GM23338 (cell line): Measurements from ENCODE around the gene MBNL3. TPM values are rescaled to one million over a fixed set of nuclear protein-coding genes. Genes with fewer than 3 reads are reported as not detected.

Source experiments
- ATAC-seq: fragments of 200-7000 bp; cut with Tn5 transposase; 3 replicates; pipeline ENCODE4 v1.9.1; 2020
- DNase-seq: peaks from one replicate; pipeline ENCODE4 v3.0.0-alpha.2; 2015; ENCODE audit warnings: low spot score
- H2AFZ ChIP-seq: fragments of 200-600 bp; sonication (generic); 2 replicates; pipeline ENCODE4 v1.8.0; 2016; ENCODE audit warnings: antibody characterized with exemption, mild to moderate bottlenecking, moderate library complexity
- H3F3A ChIP-seq: fragments of 200-600 bp; sonication (generic); replicated peaks from 2 replicates; pipeline ENCODE4 v1.8.0; 2017; ENCODE audit warnings: antibody characterized with exemption, mixed run types, low read depth
- H3K27ac ChIP-seq: fragments of 200-600 bp; sonication (generic); 2 replicates; pipeline ENCODE4 v1.6.1; 2016; ENCODE audit warnings: low read depth
- H3K27me3 ChIP-seq: fragments of 200-600 bp; sonication (generic); 2 replicates; pipeline ENCODE4 v1.8.0; 2016; ENCODE audit warnings: mild to moderate bottlenecking, mixed run types, moderate library complexity; ENCODE audit not compliant: insufficient read depth
- H3K36me3 ChIP-seq: fragments of 200-600 bp; sonication (generic); 2 replicates; pipeline ENCODE4 v1.8.0; 2016; ENCODE audit warnings: mild to moderate bottlenecking; ENCODE audit not compliant: insufficient read depth
- H3K4me1 ChIP-seq: fragments of 200-600 bp; sonication (generic); 2 replicates; pipeline ENCODE4 v1.8.0; 2016; ENCODE audit warnings: mild to moderate bottlenecking, moderate library complexity; ENCODE audit not compliant: insufficient read depth
- H3K4me2 ChIP-seq: fragments of 200-600 bp; sonication (generic); 2 replicates; pipeline ENCODE4 v1.7.1; 2017; ENCODE audit warnings: mixed run types
- H3K4me3 ChIP-seq: fragments of 200-600 bp; sonication (generic); 2 replicates; pipeline ENCODE4 v1.6.1; 2016; ENCODE audit warnings: mixed run types
- H3K79me2 ChIP-seq: fragments of 200-600 bp; sonication (generic); replicated peaks from 2 replicates; pipeline ENCODE4 v1.8.0; 2017; ENCODE audit warnings: mild to moderate bottlenecking; ENCODE audit not compliant: insufficient read depth
- H3K9me2 ChIP-seq: fragments of 200-600 bp; sonication (generic); 2 replicates; pipeline ENCODE4 v1.8.0; 2017; ENCODE audit not compliant: insufficient read depth
- H4K20me1 ChIP-seq: fragments of 200-600 bp; sonication (generic); replicated peaks from 2 replicates; pipeline ENCODE4 v1.8.0; 2017; ENCODE audit warnings: mild to moderate bottlenecking; ENCODE audit not compliant: insufficient read depth
- H3K27ac Mint-ChIP-seq: 2 replicates; pipeline ENCODE4 v1.8.0; 2020; ENCODE audit warnings: inconsistent platforms, mild to moderate bottlenecking, moderate library complexity, mixed read lengths
- H3K27me3 Mint-ChIP-seq: 3 replicates; pipeline ENCODE4 v1.8.0; 2022; ENCODE audit warnings: low read depth, mild to moderate bottlenecking, moderate library complexity, mixed read lengths, inconsistent platforms; ENCODE audit not compliant: insufficient read depth, poor library complexity
- H3K36me3 Mint-ChIP-seq: 3 replicates; pipeline ENCODE4 v1.8.0; 2021; ENCODE audit warnings: low read depth, mild to moderate bottlenecking, inconsistent platforms, moderate library complexity, mixed read lengths
- H3K4me1 Mint-ChIP-seq: 3 replicates; pipeline ENCODE4 v1.8.0; 2020; ENCODE audit warnings: mild to moderate bottlenecking, inconsistent platforms, mixed read lengths
- H3K4me3 Mint-ChIP-seq: 3 replicates; pipeline ENCODE4 v1.8.0; 2021; ENCODE audit warnings: moderate library complexity, mild to moderate bottlenecking, inconsistent platforms, mixed read lengths
- H3K9me3 Mint-ChIP-seq: 3 replicates; pipeline ENCODE4 v1.8.0; 2020; ENCODE audit warnings: moderate library complexity, mild to moderate bottlenecking, inconsistent platforms, mixed read lengths
- CREB1 ChIP-seq: fragments of 250-450 bp; sonication (Bioruptor Pico); IDR thresholded peaks from 2 replicates; pipeline ENCODE4 v1.5.0; 2020; ENCODE audit warnings: low read depth, mild to moderate bottlenecking, moderate library complexity
- CTCF ChIP-seq, 2 experiments: fragments of 200-600 bp in 1 of 2; sonication (generic) in 1 of 2; conservative IDR thresholded peaks; 2 replicates each; pipeline versions ENCODE4 v1.5.1 to v1.6.1; 2016 to 2017; ENCODE audit warnings: antibody characterized with exemption in 2 of 2, low read depth in 2 of 2, mild to moderate bottlenecking in 2 of 2, moderate library complexity in 1 of 2
- ETS1 ChIP-seq: IDR thresholded peaks from 2 replicates; pipeline ENCODE4 v1.6.1; 2016; ENCODE audit warnings: antibody characterized with exemption
- EZH2 ChIP-seq: fragments of 200-600 bp; sonication (generic); IDR thresholded peaks from one replicate; pipeline ENCODE4 v1.8.0; 2017; ENCODE audit warnings: antibody characterized with exemption, mild to moderate bottlenecking, low read depth; ENCODE audit not compliant: unreplicated experiment
- EZH2phosphoT487 ChIP-seq: fragments of 200-600 bp; sonication (generic); IDR thresholded peaks from one replicate; pipeline ENCODE4 v1.8.1; 2018; ENCODE audit warnings: antibody characterized with exemption; ENCODE audit not compliant: unreplicated experiment
- JUNB ChIP-seq: IDR thresholded peaks from one replicate; pipeline ENCODE4 v1.6.1; 2016; ENCODE audit warnings: antibody characterized with exemption; ENCODE audit not compliant: unreplicated experiment
- NANOG ChIP-seq: IDR thresholded peaks from 2 replicates; pipeline ENCODE4 v1.6.1; 2016; ENCODE audit warnings: antibody characterized with exemption, borderline replicate concordance
- POLR2AphosphoS5 ChIP-seq: IDR thresholded peaks from 2 replicates; pipeline ENCODE4 v1.6.1; 2016; ENCODE audit warnings: antibody characterized with exemption, low read depth
- STAT1 ChIP-seq: IDR thresholded peaks from one replicate; pipeline ENCODE4 v1.6.1; 2016; ENCODE audit warnings: antibody characterized with exemption; ENCODE audit not compliant: unreplicated experiment
- ZNF114 ChIP-seq: fragments of 250-450 bp; sonication (Bioruptor Pico); IDR thresholded peaks from 2 replicates; pipeline ENCODE4 v1.5.0; 2020; ENCODE audit warnings: mild to moderate bottlenecking, moderate library complexity
- ZNF331 ChIP-seq: fragments of 250-450 bp; sonication (Bioruptor Pico); IDR thresholded peaks from 2 replicates; pipeline ENCODE4 v1.5.0; 2020; ENCODE audit warnings: low read depth, mild to moderate bottlenecking, moderate library complexity
- ZNF462 ChIP-seq: fragments of 250-450 bp; sonication (Bioruptor Pico); IDR thresholded peaks from 2 replicates; pipeline ENCODE4 v1.5.0; 2020; ENCODE audit warnings: mild to moderate bottlenecking, moderate library complexity
- polyA plus RNA-seq: library from polyadenylated mRNA; unstranded; fragments of >200 nt; fragmentation: Nextera tagmentation; extraction: Ambion mirVana; gene quantifications from 2 replicates; pipeline ENCODE4 v1.2.1, GENCODE V29; 2016
- total RNA-seq: library from RNA; depleted of rRNA; stranded (reverse); fragments of >200 nt; shearing (Covaris generic); gene quantifications from 2 replicates; pipeline ENCODE4 v1.2.3, GENCODE V29; 2014
- TF ChIP-seq, protein P1 (sequence below): IDR thresholded peaks from one replicate; pipeline ENCODE4 v1.6.1; 2018; ENCODE audit warnings: antibody characterized with exemption; ENCODE audit not compliant: unreplicated experiment

The MBNL3 gene
- total and polyA plus RNA-seq, 2 experiments from 2014 or later = 2.3 to 2.4 TPM

GRCh38 chrX:132382068-132382467 lies 106.8 kb downstream of the MBNL3 start:
- Mint-ChIP-seq H3K4me1 (peaks cover 5% of the 10 kb centered on the region; the same call in 2 of the 3 replicates), H3K27me3 (no peaks in the 10 kb centered on the region), H3K4me3 (no peak overlapping the region), H3K9me3 (no peaks in the 10 kb centered on the region), H3K36me3 (no peaks in the 10 kb centered on the region), H3K27ac (no peak overlapping the region)
- Histone ChIP-seq H3K9me2 (no peaks in the 10 kb centered on the region), H3K27ac (no peak overlapping the region), H2AFZ (no peak overlapping the region), H3K4me2 (no peak overlapping the region), H3F3A (no peaks in the 10 kb centered on the region), H3K4me3 (no peak overlapping the region), H3K4me1 (peaks cover 3% of the 10 kb centered on the region; the same call in 1 of the 2 replicates), H3K79me2 (no peaks in the 10 kb centered on the region), H4K20me1 (no peaks in the 10 kb centered on the region), H3K27me3 (no peaks in the 10 kb centered on the region), H3K36me3 (no peaks in the 10 kb centered on the region)
- ATAC-seq (no peak), DNase-seq (no peak)
- TF ChIP-seq, protein P1, sequence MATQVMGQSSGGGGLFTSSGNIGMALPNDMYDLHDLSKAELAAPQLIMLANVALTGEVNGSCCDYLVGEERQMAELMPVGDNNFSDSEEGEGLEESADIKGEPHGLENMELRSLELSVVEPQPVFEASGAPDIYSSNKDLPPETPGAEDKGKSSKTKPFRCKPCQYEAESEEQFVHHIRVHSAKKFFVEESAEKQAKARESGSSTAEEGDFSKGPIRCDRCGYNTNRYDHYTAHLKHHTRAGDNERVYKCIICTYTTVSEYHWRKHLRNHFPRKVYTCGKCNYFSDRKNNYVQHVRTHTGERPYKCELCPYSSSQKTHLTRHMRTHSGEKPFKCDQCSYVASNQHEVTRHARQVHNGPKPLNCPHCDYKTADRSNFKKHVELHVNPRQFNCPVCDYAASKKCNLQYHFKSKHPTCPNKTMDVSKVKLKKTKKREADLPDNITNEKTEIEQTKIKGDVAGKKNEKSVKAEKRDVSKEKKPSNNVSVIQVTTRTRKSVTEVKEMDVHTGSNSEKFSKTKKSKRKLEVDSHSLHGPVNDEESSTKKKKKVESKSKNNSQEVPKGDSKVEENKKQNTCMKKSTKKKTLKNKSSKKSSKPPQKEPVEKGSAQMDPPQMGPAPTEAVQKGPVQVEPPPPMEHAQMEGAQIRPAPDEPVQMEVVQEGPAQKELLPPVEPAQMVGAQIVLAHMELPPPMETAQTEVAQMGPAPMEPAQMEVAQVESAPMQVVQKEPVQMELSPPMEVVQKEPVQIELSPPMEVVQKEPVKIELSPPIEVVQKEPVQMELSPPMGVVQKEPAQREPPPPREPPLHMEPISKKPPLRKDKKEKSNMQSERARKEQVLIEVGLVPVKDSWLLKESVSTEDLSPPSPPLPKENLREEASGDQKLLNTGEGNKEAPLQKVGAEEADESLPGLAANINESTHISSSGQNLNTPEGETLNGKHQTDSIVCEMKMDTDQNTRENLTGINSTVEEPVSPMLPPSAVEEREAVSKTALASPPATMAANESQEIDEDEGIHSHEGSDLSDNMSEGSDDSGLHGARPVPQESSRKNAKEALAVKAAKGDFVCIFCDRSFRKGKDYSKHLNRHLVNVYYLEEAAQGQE = no peak
- TF ChIP-seq STAT1 = no peak
- no peak for TF ChIP-seq CTCF (conservative IDR thresholded peaks at IDR 0.05; ENCODE audit: low read depth in 2 of 2)
- no peak for TF ChIP-seq CREB1
- TF ChIP-seq EZH2 = no peak
- TF ChIP-seq NANOG = no peak
- no peak for TF ChIP-seq JUNB
- TF ChIP-seq ETS1 = no peak
- TF ChIP-seq ZNF331 (CRISPR knock-in tag) = no peak
- no peak for TF ChIP-seq EZH2phosphoT487
- TF ChIP-seq POLR2AphosphoS5 = no peak
- no peak for TF ChIP-seq ZNF114
- no peak for TF ChIP-seq ZNF462 (CRISPR knock-in tag)
